ENCODE results near the gene APC2.
"Not testable (repeated sequence)": the region's sequence is repeated elsewhere in the genome, so short reads cannot be mapped to it uniquely, and the experiment has no call there.

The APC2 gene

DNA sequence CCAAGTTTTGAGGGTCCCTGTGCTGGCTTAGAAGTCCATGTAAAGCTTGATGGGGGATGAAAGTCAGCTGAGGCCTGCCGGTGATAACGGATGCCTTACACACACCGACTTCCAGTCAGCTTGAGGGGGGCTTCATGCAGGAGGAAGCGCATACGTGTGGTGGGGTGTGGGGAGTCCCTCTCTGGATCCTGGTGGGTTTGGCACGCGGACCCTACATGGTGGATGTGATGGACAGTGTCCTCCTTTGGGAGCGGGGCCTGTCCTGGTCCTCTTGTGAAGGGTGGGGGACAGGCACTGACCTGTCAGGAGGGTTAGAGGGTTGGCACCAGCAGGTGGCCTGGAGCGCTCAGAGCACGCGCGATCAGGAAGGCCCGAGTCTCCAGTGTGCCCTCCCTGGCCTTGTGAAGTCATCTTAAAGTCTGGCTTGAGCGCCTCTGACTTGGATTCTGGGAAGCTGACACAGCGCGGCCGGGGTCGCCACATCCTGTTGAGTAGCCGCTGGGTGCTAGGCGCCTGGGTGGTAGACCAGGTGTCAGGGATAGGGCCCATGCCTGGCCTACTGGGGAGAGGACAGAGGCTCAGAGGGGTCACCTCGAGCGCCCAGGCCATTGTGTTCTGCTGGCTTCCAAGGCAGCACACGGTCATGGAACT, 39.7 kb upstream of the APC2 start:
- TF ChIP-seq GATA1 (IDR thresholded peaks at IDR 0.05; ENCODE audit: low read depth, low read length) = no peak
- no peak for TF ChIP-seq POLR2A (IDR thresholded peaks at IDR 0.05; ENCODE audit: low read length)
- no peak for DNase-seq

DNA sequence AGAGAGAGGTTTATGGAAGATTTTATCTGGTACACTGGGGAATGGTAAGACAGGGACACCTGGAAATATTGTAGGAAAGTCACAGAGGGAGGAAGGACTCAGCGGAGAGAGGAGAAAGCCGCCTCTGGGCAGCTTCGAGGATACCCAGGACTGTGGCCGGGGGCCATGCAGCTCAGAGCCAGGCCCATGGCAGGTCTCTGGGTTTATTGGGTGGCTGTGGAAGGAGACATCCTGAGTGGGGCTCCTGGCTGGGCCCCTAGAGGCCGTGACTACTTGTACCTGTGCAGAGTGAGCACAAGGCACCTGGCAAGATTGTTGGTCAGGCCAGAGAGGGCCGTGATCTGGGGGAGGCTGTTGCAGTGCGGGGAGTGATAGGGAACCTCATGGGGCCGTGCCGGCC, 39.1 kb upstream of the APC2 start:
- DNase-seq = no peak
- TF ChIP-seq POLR2A (IDR thresholded peaks at IDR 0.05; ENCODE audit: low read length) = no peak
- no peak for TF ChIP-seq GATA1 (IDR thresholded peaks at IDR 0.05; ENCODE audit: low read depth, low read length)

DNA sequence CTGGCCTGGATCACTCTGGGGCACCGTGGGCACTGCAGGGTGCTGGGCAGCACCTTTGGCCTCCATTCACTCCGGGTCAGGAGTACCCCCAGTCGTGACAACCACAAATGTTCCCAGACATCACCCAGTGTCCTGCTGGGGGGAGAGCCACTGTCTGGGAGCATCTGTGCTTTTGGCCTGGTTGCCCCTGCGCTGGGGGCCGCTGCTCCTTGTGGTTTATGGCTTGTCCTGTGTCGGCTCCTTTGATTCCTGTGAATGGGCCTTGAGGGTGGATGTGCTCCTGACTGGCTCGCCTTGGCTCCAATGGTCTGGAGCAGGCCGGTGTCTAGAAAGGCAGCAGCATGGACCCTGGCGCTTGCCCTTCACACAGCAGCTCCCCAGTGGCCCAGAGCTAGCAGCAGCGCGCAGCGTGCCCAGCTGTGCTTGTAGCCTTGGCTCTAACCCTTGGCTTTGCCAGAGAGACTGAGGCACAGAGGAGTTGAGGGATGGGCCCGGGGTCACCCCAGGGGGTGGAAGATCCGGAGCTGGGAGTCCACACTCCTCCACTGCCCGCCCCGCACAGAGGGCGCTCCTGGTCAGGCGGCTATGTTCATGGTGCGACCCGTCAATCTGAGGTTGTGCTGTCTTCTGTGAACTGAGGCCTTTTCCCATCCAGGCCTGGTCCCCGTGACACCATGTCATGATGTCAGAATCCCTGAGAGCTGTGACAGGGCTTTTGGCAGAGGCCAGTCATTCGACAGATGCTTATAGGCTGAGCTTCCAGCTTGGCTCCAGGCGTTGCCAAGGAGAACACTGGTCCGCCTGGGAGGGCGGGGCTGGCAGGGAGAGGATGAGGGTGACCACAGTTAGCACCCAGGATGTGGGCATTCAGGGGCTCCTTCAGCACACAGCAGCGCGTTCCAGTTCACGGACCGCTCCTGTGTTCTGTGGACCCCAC, 38.4 kb upstream of the APC2 start:
- no peak for DNase-seq
- TF ChIP-seq GATA1 (IDR thresholded peaks at IDR 0.05; ENCODE audit: low read depth, low read length) = no peak

DNA sequence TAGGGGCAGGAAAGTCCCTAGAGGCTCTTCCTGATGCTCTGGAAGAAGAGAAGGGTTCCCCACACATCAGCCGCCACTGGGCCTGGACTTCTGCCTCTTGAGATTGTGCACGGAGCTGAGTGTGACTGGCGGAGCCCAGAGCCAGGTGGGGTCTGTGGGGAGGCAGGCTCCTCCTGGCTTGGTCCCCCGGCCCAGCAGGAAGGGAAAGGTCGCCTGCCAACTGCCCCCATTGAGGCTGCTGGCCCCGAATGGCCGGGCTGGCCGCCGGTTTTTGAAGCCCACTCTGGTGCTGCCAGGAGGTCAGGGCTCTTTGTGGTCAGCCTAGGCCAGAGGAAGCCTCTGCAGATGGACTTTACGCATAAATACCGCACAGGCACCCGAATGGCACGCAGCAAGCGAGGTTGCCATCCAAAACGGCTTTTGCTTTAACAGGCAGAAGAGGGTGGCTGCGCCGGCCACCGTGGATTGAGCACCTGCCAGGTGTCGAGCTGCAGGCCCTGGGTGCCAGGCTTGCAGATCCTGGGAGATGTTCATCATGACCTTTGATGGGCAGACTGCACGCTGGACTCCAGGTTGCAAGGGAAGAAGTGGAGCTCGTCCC, 37.5 kb upstream of the APC2 start:
- TF ChIP-seq GATA1 (IDR thresholded peaks at IDR 0.05; ENCODE audit: low read depth, low read length) = no peak
- TF ChIP-seq POLR2A (IDR thresholded peaks at IDR 0.05; ENCODE audit: low read length) = no peak
- DNase-seq = no peak

DNA sequence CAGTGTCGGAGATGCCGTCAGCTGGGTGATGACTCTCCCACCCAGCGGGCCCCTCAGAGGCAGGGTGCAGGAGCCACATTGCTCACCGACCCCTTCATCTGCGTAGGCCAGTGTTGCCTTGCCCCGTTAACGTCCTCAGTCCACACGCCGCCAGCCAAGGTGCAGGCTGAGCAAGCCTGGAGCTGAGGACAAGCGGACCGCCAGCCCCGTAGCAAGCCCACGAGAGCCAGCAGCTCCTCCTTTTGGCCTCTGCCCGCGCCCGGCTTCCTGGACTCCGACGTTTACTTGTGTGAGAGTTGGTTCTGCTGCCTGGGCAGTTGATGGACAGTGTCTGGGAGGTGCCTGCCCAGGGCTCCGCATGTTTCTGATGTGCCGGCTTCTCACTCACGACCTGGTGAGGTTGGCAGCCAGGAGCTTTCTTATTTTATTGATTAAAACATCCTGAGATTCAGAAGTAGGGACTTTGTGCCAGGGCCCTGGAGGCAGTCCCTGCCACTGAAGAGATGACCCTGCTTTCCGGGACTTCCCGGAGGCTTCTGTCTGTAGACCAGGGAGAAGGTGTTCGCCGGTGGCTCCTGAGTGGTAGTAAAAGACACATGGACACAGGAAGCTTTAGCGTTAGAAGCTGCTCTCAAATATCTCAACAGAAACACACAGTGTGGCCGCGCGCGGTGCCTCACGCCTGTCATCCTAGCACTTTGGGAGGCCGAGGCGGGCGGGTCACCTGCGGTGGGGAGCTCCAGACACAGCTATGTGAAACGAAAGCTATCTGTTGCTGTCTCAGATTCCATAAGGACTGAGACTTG, 36.7 kb upstream of the APC2 start:
- no peak for TF ChIP-seq POLR2A (IDR thresholded peaks at IDR 0.05; ENCODE audit: low read length)
- TF ChIP-seq GATA1 (IDR thresholded peaks at IDR 0.05; ENCODE audit: low read depth, low read length) = no peak
- DNase-seq = no peak

DNA sequence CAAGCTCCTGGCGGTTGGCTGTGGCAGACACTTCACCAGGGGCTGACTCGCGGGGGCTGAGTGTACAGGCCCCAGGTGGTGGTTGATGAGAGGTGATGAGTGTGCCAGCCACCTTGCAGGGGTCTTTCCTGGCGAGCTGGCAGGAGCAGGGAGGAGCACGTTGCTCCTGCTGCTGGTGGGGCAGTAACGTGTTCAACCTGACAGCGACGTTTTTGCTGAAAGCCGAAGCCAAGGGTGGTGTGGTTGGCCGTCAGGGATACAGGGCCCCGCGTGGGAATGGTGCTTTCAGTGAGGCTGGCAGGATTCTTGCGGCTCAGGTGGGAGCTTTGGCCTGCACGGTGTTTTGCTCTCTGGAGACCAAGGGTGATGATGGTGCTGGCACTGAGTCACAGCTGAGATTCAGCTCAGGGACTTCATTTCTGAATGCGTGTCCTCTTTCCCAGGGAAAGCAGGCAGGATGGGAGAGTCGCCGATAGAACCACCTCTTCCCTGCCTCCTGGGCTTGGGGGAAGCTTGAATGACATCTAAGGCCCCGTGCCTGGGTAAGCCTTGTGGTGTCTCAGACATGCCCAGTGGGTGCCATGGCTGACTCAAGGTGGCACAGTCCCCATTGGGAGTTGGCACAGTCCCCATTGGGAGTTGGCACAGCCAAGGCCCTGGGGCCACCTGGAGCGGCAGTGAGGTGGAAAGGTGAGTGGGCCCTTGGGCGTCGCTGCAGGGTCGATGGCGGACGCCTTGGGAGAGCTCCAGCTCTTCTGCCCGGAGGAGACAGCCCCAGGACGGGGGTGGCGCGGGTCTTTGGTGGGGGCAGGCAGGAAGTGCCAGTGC, 33.7 kb upstream of the APC2 start:
- DNase-seq = no peak
- no peak for TF ChIP-seq POLR2A (IDR thresholded peaks at IDR 0.05; ENCODE audit: low read length)
- no peak for TF ChIP-seq GATA1 (IDR thresholded peaks at IDR 0.05; ENCODE audit: low read depth, low read length)

DNA sequence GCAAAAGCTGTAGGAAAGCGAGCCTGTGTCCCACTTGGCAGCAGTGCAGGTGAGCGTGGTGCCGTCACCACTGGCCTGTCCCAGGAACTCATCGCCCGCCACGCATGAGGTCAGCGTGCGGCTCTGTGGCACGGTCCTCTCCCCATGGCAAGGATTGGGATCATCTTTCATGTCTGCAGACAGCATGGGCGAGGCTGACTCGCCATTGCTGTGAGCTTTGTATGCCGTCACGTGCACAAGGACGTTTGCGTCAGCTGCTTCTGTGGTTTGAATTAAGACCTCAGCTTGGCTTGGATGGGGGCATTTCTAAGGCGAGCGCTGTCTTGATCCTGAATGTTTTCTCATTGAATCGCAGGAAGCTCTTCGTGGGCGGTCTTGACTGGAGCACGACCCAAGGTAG, 32.8 kb upstream of the APC2 start:
- no peak for DNase-seq
- TF ChIP-seq GATA1 (IDR thresholded peaks at IDR 0.05; ENCODE audit: low read depth, low read length) = no peak
- TF ChIP-seq POLR2A (IDR thresholded peaks at IDR 0.05; ENCODE audit: low read length) = no peak

DNA sequence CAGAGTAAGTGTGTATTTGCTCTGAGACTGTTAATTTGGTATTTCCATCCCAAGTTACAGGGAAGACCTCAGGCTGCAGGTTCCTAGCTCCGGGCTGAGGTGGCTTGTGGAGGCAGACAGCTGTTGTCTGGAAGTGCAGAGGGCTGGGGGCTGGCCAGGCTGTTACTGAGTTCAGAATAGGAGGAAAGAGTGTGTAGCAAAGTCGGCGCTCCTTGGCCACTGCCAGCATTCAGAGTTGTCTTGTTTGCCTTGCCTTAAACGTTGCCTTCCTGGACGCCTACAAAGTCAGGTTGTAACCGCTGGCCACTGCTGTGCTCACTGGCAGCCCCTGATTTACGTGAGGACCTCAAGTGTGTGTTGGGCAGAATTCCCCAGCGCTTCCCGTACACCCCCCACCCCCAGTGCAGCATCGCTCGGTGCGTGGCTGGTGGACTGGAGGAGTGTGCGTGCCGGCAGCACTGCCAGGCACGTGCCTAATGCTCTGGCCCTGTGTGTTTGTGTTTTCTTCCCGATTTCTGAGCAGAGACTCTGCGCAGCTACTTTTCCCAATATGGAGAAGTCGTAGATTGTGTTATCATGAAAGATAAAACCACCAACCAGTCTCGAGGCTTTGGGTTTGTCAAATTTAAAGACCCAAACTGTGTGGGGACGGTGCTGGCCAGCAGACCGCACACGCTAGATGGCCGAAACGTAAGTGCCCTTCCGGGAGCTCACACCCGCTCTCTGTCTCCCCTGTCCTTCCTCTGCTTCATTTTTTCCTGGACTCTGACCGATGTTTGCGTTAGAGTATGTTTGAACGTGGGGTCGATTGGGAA, 32.0 kb upstream of the APC2 start:
- TF ChIP-seq POLR2A (IDR thresholded peaks at IDR 0.05; ENCODE audit: low read length) (no peak), GATA1 (IDR thresholded peaks at IDR 0.05; ENCODE audit: low read depth, low read length) (no peak)
- DNase-seq = no peak

DNA sequence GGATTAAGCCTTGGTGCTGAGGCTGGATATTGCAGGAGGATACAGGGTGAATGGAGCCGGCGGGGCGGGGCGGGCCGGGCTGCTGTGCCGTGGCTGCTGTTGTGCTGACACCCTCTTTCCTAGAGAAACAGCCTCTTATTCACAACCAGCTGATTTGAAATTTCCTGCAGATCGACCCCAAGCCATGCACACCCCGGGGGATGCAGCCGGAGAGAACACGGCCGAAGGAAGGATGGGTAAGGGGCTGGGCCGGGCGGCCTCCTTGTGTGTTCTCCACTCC, 31.5 kb upstream of the APC2 start:
- no peak for DNase-seq
- TF ChIP-seq POLR2A (IDR thresholded peaks at IDR 0.05; ENCODE audit: low read length) (no peak), GATA1 (IDR thresholded peaks at IDR 0.05; ENCODE audit: low read depth, low read length) (no peak)

DNA sequence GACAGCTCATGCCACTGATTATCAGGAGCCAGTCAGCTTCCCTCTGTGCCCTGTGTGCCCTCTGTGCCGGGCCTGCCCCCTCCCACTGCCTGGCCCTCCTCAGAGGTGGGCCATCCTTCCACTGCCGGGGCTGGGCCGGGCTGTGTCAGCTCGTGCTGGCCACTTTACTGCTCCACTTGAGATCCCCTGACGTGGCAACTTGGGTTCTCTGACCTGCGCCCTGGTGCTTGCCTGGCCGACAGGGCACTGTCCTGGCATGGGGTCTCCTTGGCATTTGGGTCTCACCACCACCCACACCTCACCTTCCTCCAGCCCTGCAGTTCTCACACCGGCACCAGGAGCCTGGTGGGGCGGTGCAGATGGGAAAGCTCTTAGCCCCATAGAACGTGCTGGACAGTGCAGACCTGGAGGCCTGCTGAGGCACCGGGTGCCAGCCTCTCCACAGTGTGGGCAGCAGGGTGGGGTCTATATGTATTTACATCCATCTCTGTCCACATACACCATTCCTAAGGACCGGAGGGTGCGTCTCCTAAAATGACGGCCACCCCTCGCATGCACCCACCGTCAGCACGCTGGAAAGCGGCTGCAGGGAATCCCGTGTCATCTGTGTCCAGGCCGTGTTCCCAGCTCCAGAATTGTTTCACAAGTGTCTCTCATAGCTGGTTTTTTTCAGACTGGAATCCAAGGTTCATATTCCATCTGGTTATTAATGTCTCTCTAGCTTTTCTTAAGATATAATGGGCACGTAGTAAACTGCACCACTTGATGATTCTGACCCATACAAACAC, 30.8 kb upstream of the APC2 start:
- DNase-seq = no peak
- TF ChIP-seq GATA1 (IDR thresholded peaks at IDR 0.05; ENCODE audit: low read depth, low read length) (no peak), POLR2A (IDR thresholded peaks at IDR 0.05; ENCODE audit: low read length) (no peak)

DNA sequence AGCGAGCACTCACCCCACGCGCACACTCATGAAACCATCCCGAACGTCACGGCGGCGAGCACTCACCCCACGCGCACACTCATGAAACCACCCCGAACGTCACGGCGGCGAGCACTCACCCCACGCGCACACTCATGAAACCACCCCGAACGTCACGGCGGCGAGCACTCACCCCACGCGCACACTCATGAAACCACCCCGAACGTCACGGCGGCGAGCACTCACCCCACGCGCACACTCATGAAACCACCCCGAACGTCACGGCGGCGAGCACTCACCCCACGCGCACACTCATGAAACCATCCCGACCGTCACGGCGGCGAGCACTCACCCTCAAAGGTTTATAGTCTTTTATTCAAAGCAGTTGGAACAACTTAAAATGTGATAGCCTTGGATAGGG, 29.8 kb upstream of the APC2 start:
- not testable (repeated sequence) for DNase-seq

DNA sequence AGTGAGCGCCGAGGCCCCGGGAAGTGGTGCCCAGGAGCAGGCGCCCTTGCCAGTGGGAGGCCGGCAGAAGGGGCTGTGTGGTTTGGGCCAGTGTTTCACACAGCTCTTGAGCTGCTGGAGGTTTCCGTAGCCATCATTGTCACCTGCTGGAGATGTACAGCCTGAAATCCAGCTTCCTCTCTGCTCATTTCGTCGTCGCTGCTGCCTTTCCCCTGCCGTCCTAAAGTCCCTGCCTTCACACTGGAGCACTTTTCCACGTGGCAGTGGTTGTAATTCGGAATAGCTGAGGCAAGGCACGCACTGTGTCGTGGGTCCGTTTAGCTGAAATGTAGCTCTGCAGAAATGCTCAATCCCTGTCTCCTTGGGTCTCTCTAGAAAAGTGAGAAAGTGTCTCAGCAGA, 29.3 kb upstream of the APC2 start:
- TF ChIP-seq GATA1 (IDR thresholded peaks at IDR 0.05; ENCODE audit: low read depth, low read length) (no peak), POLR2A (IDR thresholded peaks at IDR 0.05; ENCODE audit: low read length) (no peak)
- no peak for DNase-seq
